IMR-90 (cell line): ENCODE results near the gene ZBTB3. TPM values are rescaled to one million over a fixed set of nuclear protein-coding genes. Genes with fewer than 3 reads are reported as not detected.

ENCODE experiments used
- ATAC-seq: fragments of 200-7000 bp; cut with Tn5 transposase; 2 replicates; pipeline ENCODE4 v1.9.1; 2020; ENCODE audit warnings: low read depth, mild to moderate bottlenecking, moderate library complexity
- BruUV-seq: library from RNA; stranded (reverse); fragments of 400-500 nt; replicated peaks from 2 replicates; lab custom pipeline; 2021; lab: Mats Ljungman, UMichigan
- CTCF ChIA-PET: fragments of 300-600 bp; formaldehyde crosslinking; extraction: SDS; loops from one replicate; lab custom pipeline; 2021; ENCODE audit warnings: antibody characterized with exemption; lab: Yijun Ruan, JAX
- POLR2A ChIA-PET: fragments of 300-600 bp; sonication (Branson Sonifier 250); formaldehyde crosslinking; loops from one replicate; lab custom pipeline; 2022; ENCODE audit warnings: antibody characterized with exemption; ENCODE audit not compliant: unreplicated experiment; lab: Charles Lee
- DNase-seq: peaks from one replicate; pipeline ENCODE4 v3.0.0; 2013
- H2AFZ ChIP-seq: replicated peaks from 2 replicates; pipeline ENCODE3; 2013; ENCODE audit warnings: low read length, mild to moderate bottlenecking; ENCODE audit not compliant: poor library complexity
- H2AK5ac ChIP-seq: 2 replicates; pipeline ENCODE4 v1.6.1; 2013; ENCODE audit warnings: low read depth, low read length, inconsistent platforms
- H2AK9ac ChIP-seq: replicated peaks from 2 replicates; pipeline ENCODE3; 2013; ENCODE audit warnings: mild to moderate bottlenecking, low read depth, low read length, moderate library complexity; ENCODE audit not compliant: poor library complexity
- H2BK120ac ChIP-seq: 2 replicates; pipeline ENCODE4 v1.6.1; 2013; ENCODE audit warnings: low read depth, low read length, inconsistent platforms
- H2BK15ac ChIP-seq: 3 replicates; pipeline ENCODE4 v1.6.1; 2013; ENCODE audit warnings: low read depth, low read length, inconsistent platforms
- H2BK20ac ChIP-seq: 2 replicates; pipeline ENCODE4 v1.6.1; 2013; ENCODE audit warnings: low read depth, mild to moderate bottlenecking, inconsistent platforms, low read length, moderate library complexity
- H2BK5ac ChIP-seq: 2 replicates; pipeline ENCODE4 v1.6.1; 2013; ENCODE audit warnings: mild to moderate bottlenecking, low read depth, low read length, inconsistent platforms; ENCODE audit not compliant: poor library complexity, severe bottlenecking
- H3K14ac ChIP-seq: replicated peaks from 2 replicates; pipeline ENCODE4 v1.6.1; 2013; ENCODE audit warnings: low read depth, low read length, inconsistent platforms
- H3K18ac ChIP-seq: 2 replicates; pipeline ENCODE4 v1.6.1; 2013; ENCODE audit warnings: low read depth, low read length, control low read depth
- H3K23ac ChIP-seq: 2 replicates; pipeline ENCODE4 v1.6.1; 2013; ENCODE audit warnings: low read depth, low read length, inconsistent platforms
- H3K27ac ChIP-seq: 2 replicates; pipeline ENCODE4 v1.5.1; 2013; ENCODE audit warnings: mild to moderate bottlenecking, control low read depth, low read length; ENCODE audit not compliant: insufficient read depth
- H3K27me3 ChIP-seq: 2 replicates; pipeline ENCODE4 v1.6.1; 2013; ENCODE audit warnings: low read length; ENCODE audit not compliant: control insufficient read depth, insufficient read depth
- H3K36me3 ChIP-seq: 2 replicates; pipeline ENCODE4 v1.6.1; 2013; ENCODE audit warnings: low read length, mixed read lengths; ENCODE audit not compliant: control insufficient read depth, insufficient read depth
- H3K4ac ChIP-seq: 2 replicates; pipeline ENCODE4 v1.6.1; 2013; ENCODE audit warnings: low read depth, low read length, inconsistent platforms
- H3K4me1 ChIP-seq: 2 replicates; pipeline ENCODE4 v1.6.1; 2013; ENCODE audit warnings: low read length, mixed read lengths; ENCODE audit not compliant: control insufficient read depth, insufficient read depth
- H3K4me2 ChIP-seq: 2 replicates; pipeline ENCODE4 v1.6.1; 2013; ENCODE audit warnings: low read depth, mild to moderate bottlenecking, control low read depth, low read length, moderate library complexity
- H3K4me3 ChIP-seq: 2 replicates; pipeline ENCODE4 v1.5.1; 2013; ENCODE audit warnings: low read depth, mild to moderate bottlenecking, control low read depth, low read length, moderate library complexity; ENCODE audit not compliant: insufficient read depth
- H3K56ac ChIP-seq: 2 replicates; pipeline ENCODE4 v1.6.1; 2013; ENCODE audit warnings: low read length, inconsistent platforms; ENCODE audit not compliant: insufficient read depth; ENCODE audit errors: extremely low read depth
- H3K79me1 ChIP-seq, 2 experiments: 2 replicates each; pipeline ENCODE4 v1.6.1; 2013; ENCODE audit warnings: low read length in 2 of 2, inconsistent platforms in 1 of 2, low read depth in 1 of 2
- H3K9ac ChIP-seq: 2 replicates; pipeline ENCODE4 v1.6.1; 2013; ENCODE audit warnings: low read depth, low read length, control low read depth
- H3K9me1 ChIP-seq: 2 replicates; pipeline ENCODE4 v1.6.1; 2013; ENCODE audit warnings: low read length, inconsistent platforms; ENCODE audit not compliant: insufficient read depth
- H3K9me3 ChIP-seq: 2 replicates; pipeline ENCODE4 v1.6.1; 2013; ENCODE audit warnings: low read length; ENCODE audit not compliant: control insufficient read depth, insufficient read depth
- H4K20me1 ChIP-seq: 2 replicates; pipeline ENCODE4 v1.6.1; 2013; ENCODE audit warnings: low read length, inconsistent platforms; ENCODE audit not compliant: insufficient read depth
- H4K5ac ChIP-seq: 2 replicates; pipeline ENCODE4 v1.6.1; 2013; ENCODE audit warnings: mild to moderate bottlenecking, low read depth, low read length, control low read depth
- H4K8ac ChIP-seq, 2 experiments: 2 replicates each; pipeline ENCODE4 v1.6.1; 2013; ENCODE audit warnings: low read depth in 2 of 2, low read length in 2 of 2, control low read depth in 1 of 2, inconsistent platforms in 1 of 2
- H4K91ac ChIP-seq: 2 replicates; pipeline ENCODE4 v1.6.1; 2013; ENCODE audit warnings: low read depth, low read length, inconsistent platforms; ENCODE audit not compliant: insufficient read depth
- NFE2L2 ChIP-seq: fragments of 150-350 bp; IDR thresholded peaks from 2 replicates; pipeline ENCODE4 v1.6.1; 2016; ENCODE audit warnings: low read depth, mild to moderate bottlenecking, low read length
- USF2 ChIP-seq: fragments of 150-350 bp; IDR thresholded peaks from 2 replicates; pipeline ENCODE4 v1.6.1; 2017; ENCODE audit warnings: mild to moderate bottlenecking, antibody characterized with exemption, low read length, low read depth
- WGBS, 2 experiments: methylation state at CpG; one replicate each; pipeline versions ENCODE4 v1.1.5 to v1.1.7; 2013; ENCODE audit warnings: missing lambda C conversion rate in 2 of 2; ENCODE audit not compliant: insufficient read length in 1 of 2; ENCODE audit errors: extremely low coverage in 2 of 2; 5-methylcytosine and 5-hydroxymethylcytosine counted together
- dilution Hi-C: fragments of 300-500 bp; cut with HindIII; formaldehyde crosslinking; loops from one replicate; pipeline ENCODE4 v1.14.3; 2018; ENCODE audit warnings: low sequenced_read_pairs; ENCODE audit not compliant: unreplicated experiment
- in situ Hi-C: fragments of 300-500 bp; cut with MboI; formaldehyde crosslinking; loops from 3 replicates; pipeline ENCODE4 v1.14.3; 2019; ENCODE audit warnings: low sequenced_read_pairs, inconsistent platforms, mixed read lengths
- intact Hi-C: fragments of 100-400 bp; cut with micrococcal nuclease; formaldehyde crosslinking; loops from 2 replicates; pipeline ENCODE4 v1.10.0; 2022
- polyA plus RNA-seq, 3 experiments: library from polyadenylated mRNA; depleted of rRNA; stranded (reverse); fragments of >200 nt; gene quantifications; 2 replicates each; pipeline ENCODE4 v1.2.3, GENCODE V29; 2012; ENCODE audit warnings: low replicate concordance in 1 of 3
- total RNA-seq: library from RNA; depleted of rRNA; stranded (reverse); fragments of >200 nt; gene quantifications from 2 replicates; pipeline ENCODE4 v1.2.3, GENCODE V29; 2012

The ZBTB3 gene
- total and polyA plus RNA-seq, 2 of the 4 experiments (the other 2 are of a cell fraction), result 3.4 to 8.1 TPM

- Histone ChIP-seq H3K9ac (peak overlapping the region; percentile 52), H3K27me3 (no peaks in the 10 kb centered on the region), H3K18ac (peak overlapping the region; percentile 36; the same call in 1 of the 2 replicates), H2AFZ (peak overlapping the region; percentile 28), H2AK9ac (peak overlapping the region; percentile 4), H3K9me1 (no peaks in the 10 kb centered on the region), H2BK5ac (peak overlapping the region; percentile 76), H2BK20ac (no peak overlapping the region), H3K27ac (peak overlapping the region; percentile 74), H3K23ac (peak overlapping the region; percentile 29; the same call in 1 of the 2 replicates), H4K5ac (peak overlapping the region; percentile 56), H4K8ac (peak overlapping the region; percentile 82 to 89; a peak in 3 of 4 replicates), H3K56ac (no peak overlapping the region), H3K4me3 (peak overlapping the region; percentile 93; the same call in 1 of the 2 replicates), H2BK120ac (no peak overlapping the region), H3K79me1 (peaks cover 12 to 49% of the 10 kb centered on the region in 2 experiments), H3K4me1 (peaks cover 12% of the 10 kb centered on the region), H2AK5ac (peak overlapping the region; percentile 68), H3K4me2 (peak overlapping the region; percentile 77), H4K20me1 (peaks cover 7% of the 10 kb centered on the region), H3K36me3 (peaks cover 55% of the 10 kb centered on the region), H4K91ac (peak overlapping the region; percentile 20; the same call in 1 of the 2 replicates), H3K4ac (peak overlapping the region; percentile 49; the same call in 1 of the 2 replicates), H3K14ac (no peak overlapping the region; the same call in 1 of the 2 replicates), H3K9me3 (no peaks in the 10 kb centered on the region), H2BK15ac (no peak overlapping the region)
- DNase-seq, result peak; percentile 18
- ChIA-PET CTCF (no interaction called here), POLR2A (interaction anchor here (1.0 kb wide), 1 partner anchor 10 kb away, joined by 3 read pairs; no protein-coding TSS in a partner anchor)
- WGBS, 2 experiments, result no CpG with 5 or more reads among the region's 11 CpGs
- BruUV-seq, result no TSS peak
- intact Hi-C loops (no loop called here), in situ Hi-C loops (no loop called here), dilution Hi-C loops (no loop called here)
- 0 out of 2 replicates have a peak, but pooled peaks have one; percentile 4 for TF ChIP-seq USF2
- no peak for TF ChIP-seq NFE2L2
- ATAC-seq, result peak; percentile 3; the same call in 1 of the 2 replicates
Measured at GRCh38 chr11:62792202-62792575, 38.2 kb upstream of the ZBTB3 start.
